ENCODE data around the gene DDX31.

DDX31 gene

GRCh38 chr9:132609184-132609583 is 60.6 kb downstream of the DDX31 start:
- H3K4me3 Mint-ChIP-seq = no peak overlapping the region
- no peak overlapping the region for H3K27ac Mint-ChIP-seq
- no peaks in the 10 kb centered on the region for H3K27me3 Mint-ChIP-seq
- H3K9me3 Mint-ChIP-seq (ENCODE audit: low read depth) = no peaks in the 10 kb centered on the region
- peaks cover 29% of the 10 kb centered on the region for H3K36me3 Mint-ChIP-seq
- H3K4me1 Mint-ChIP-seq (ENCODE audit: low read depth) = no peaks in the 10 kb centered on the region

DNA sequence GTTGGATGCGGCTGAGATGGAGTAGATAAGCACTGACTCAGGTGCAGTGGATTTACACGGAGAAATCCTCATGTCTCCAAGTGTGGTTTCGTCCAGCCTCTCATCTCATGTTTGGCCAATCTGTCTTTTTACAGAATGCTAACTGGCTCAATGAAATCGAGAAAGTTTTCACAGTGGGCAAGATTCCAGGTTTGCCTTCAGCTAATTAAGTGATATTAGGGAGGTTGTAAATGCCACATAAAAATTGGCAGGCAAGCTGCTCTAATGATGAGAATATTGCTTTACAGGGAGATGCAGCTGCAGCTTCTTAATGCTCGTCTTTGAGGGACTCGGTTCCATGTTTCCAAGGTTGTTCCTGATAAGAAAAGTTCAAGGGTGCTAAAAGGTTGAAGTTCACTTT is 63.7 kb downstream of the DDX31 start:
- peaks cover 36% of the 10 kb centered on the region for H3K36me3 Mint-ChIP-seq
- no peaks in the 10 kb centered on the region for H3K4me1 Mint-ChIP-seq (ENCODE audit: low read depth)
- H3K27ac Mint-ChIP-seq = no peak overlapping the region
- H3K27me3 Mint-ChIP-seq = no peaks in the 10 kb centered on the region
- no peak overlapping the region for H3K4me3 Mint-ChIP-seq
- no peaks in the 10 kb centered on the region for H3K9me3 Mint-ChIP-seq (ENCODE audit: low read depth)

GRCh38 chr9:132605387-132605786 is 64.4 kb downstream of the DDX31 start:
- Mint-ChIP-seq H3K9me3 (ENCODE audit: low read depth) (no peaks in the 10 kb centered on the region), H3K4me1 (ENCODE audit: low read depth) (no peaks in the 10 kb centered on the region), H3K27me3 (no peaks in the 10 kb centered on the region), H3K27ac (no peak overlapping the region), H3K36me3 (peaks cover 42% of the 10 kb centered on the region), H3K4me3 (no peak overlapping the region)

- Mint-ChIP-seq H3K4me3 (no peak overlapping the region), H3K27me3 (peaks cover 1% of the 10 kb centered on the region), H3K36me3 (peaks cover 41% of the 10 kb centered on the region), H3K27ac (no peak overlapping the region), H3K9me3 (ENCODE audit: low read depth) (no peaks in the 10 kb centered on the region), H3K4me1 (ENCODE audit: low read depth) (no peaks in the 10 kb centered on the region)
Observed at GRCh38 chr9:132602207-132602606, 67.6 kb downstream of the DDX31 start.

- no peak overlapping the region for H3K27ac Mint-ChIP-seq
- H3K36me3 Mint-ChIP-seq = peaks cover 47% of the 10 kb centered on the region
- H3K9me3 Mint-ChIP-seq (ENCODE audit: low read depth) = no peaks in the 10 kb centered on the region
- no peaks in the 10 kb centered on the region for H3K4me1 Mint-ChIP-seq (ENCODE audit: low read depth)
- H3K4me3 Mint-ChIP-seq = no peak overlapping the region
- peaks cover 5% of the 10 kb centered on the region for H3K27me3 Mint-ChIP-seq
Observed at GRCh38 chr9:132600326-132600984, 69.3 kb downstream of the DDX31 start.

- H3K36me3 Mint-ChIP-seq = peaks cover 38% of the 10 kb centered on the region
- H3K27me3 Mint-ChIP-seq = peaks cover 6% of the 10 kb centered on the region
- H3K4me1 Mint-ChIP-seq (ENCODE audit: low read depth) = no peaks in the 10 kb centered on the region
- no peak overlapping the region for H3K27ac Mint-ChIP-seq
- no peaks in the 10 kb centered on the region for H3K9me3 Mint-ChIP-seq (ENCODE audit: low read depth)
- no peak overlapping the region for H3K4me3 Mint-ChIP-seq
Observed at GRCh38 chr9:132597073-132597775, 72.6 kb downstream of the DDX31 start.

DNA sequence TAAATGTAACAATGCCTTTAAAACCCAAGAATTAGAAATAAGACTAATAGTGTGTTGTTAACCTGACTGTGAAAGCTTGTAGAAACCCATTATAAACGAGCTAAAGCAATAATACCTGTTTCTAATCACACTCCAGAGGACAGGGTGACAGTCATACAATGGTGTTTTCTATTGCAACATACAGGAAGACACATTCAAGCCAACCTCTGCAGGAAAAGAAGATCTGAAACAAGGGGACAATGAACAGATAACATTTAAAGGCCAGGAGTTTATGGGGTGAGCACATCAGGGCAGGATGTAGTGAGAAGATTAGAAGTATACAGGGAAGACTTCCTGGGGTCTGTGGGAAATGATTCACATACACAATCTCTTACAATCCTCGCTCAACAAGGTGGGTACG is 73.6 kb downstream of the DDX31 start:
- Mint-ChIP-seq H3K27ac (no peak overlapping the region), H3K27me3 (peaks cover 7% of the 10 kb centered on the region), H3K9me3 (ENCODE audit: low read depth) (no peaks in the 10 kb centered on the region), H3K36me3 (peaks cover 35% of the 10 kb centered on the region), H3K4me3 (no peak overlapping the region), H3K4me1 (ENCODE audit: low read depth) (peaks cover under 1% of the 10 kb centered on the region)

GRCh38 chr9:132595319-132595718 is 74.5 kb downstream of the DDX31 start:
- H3K4me1 Mint-ChIP-seq (ENCODE audit: low read depth) = peaks cover 2% of the 10 kb centered on the region
- no peaks in the 10 kb centered on the region for H3K9me3 Mint-ChIP-seq (ENCODE audit: low read depth)
- no peak overlapping the region for H3K4me3 Mint-ChIP-seq
- peaks cover 8% of the 10 kb centered on the region for H3K27me3 Mint-ChIP-seq
- H3K36me3 Mint-ChIP-seq = peaks cover 27% of the 10 kb centered on the region
- H3K27ac Mint-ChIP-seq = no peak overlapping the region

DNA sequence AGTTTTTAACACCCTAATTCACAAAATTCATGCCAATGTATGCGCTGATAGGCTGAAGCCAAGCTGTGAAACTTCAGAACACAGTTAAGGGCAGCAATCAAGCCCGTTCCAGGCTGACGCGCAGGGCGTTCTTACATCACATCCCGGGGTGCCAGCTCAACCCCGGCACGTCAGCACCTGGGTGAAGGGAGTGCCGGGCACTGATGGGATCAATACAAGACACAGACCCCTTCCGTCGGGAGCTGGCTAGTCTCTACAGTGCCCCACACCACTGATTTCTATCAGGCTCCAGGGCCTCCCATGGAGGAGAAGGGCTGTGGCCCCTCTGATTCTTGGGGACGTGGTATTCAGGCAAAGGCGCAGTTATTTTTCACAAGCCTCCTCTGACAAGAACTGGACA is 75.4 kb downstream of the DDX31 start:
- Mint-ChIP-seq H3K27ac (no peak overlapping the region), H3K9me3 (ENCODE audit: low read depth) (no peaks in the 10 kb centered on the region), H3K4me1 (ENCODE audit: low read depth) (peaks cover 2% of the 10 kb centered on the region), H3K27me3 (peaks cover 7% of the 10 kb centered on the region), H3K36me3 (peaks cover 25% of the 10 kb centered on the region), H3K4me3 (no peak overlapping the region)

DNA sequence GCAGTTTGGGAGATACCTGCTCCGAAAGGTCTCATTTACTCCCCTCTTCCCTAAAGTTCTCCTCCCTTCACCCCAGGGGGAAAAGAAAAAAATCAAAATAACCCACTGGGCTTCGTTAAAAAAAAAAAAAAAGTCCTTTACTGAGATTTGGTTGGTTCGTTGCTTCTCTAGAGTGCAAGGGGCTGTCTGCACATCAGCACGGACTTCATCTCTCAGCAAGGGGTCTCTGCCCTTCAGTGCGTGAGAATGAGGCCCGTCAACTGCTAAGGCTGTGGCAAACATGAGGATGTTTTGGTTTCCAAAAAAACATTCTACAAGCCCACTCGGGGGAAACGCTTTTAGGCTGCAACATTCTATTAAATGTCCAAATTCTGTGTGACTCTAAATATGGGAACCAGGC is 77.3 kb downstream of the DDX31 start:
- H3K9me3 Mint-ChIP-seq (ENCODE audit: low read depth) = no peaks in the 10 kb centered on the region
- peaks cover 7% of the 10 kb centered on the region for H3K4me1 Mint-ChIP-seq (ENCODE audit: low read depth)
- H3K27me3 Mint-ChIP-seq = peaks cover 13% of the 10 kb centered on the region
- H3K4me3 Mint-ChIP-seq = no peak overlapping the region
- no peak overlapping the region for H3K27ac Mint-ChIP-seq
- peaks cover 16% of the 10 kb centered on the region for H3K36me3 Mint-ChIP-seq

DNA sequence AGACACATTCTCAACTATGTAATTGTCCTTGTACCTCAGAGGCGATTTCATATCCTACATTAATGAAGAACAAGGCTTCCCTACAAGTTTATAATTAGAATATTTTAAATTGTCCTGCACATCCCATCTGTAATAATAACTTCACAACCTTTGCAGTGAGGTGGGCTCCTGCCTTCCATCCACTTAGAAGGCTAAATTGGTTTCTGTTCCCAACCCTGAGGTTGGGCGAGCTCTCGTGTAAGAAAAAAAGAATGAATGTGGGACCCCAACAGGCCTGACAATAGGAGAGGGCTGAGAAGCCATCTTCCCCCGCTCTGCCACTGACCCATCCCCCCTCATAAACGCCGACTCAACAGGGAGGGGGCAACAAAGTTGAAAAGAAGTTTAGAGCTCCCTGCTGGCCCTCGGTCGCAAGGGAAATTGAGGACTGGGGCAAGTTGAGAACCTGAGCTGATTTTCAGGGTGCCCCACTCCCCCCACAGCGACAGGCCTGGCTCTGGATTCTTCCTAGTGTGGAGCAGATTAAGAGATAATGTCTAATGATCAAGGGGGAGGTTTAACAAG is 78.0 kb downstream of the DDX31 start:
- Mint-ChIP-seq H3K4me1 (ENCODE audit: low read depth) (peaks cover 7% of the 10 kb centered on the region), H3K9me3 (ENCODE audit: low read depth) (no peaks in the 10 kb centered on the region), H3K27me3 (peaks cover 13% of the 10 kb centered on the region), H3K4me3 (no peak overlapping the region), H3K36me3 (peaks cover 16% of the 10 kb centered on the region), H3K27ac (no peak overlapping the region)

GRCh38 chr9:132591244-132591643 is 78.5 kb downstream of the DDX31 start:
- no peaks in the 10 kb centered on the region for H3K9me3 Mint-ChIP-seq (ENCODE audit: low read depth)
- peaks cover 12% of the 10 kb centered on the region for H3K27me3 Mint-ChIP-seq
- peaks cover 10% of the 10 kb centered on the region for H3K4me1 Mint-ChIP-seq (ENCODE audit: low read depth)
- peaks cover 11% of the 10 kb centered on the region for H3K36me3 Mint-ChIP-seq
- H3K27ac Mint-ChIP-seq = no peak overlapping the region
- no peak overlapping the region for H3K4me3 Mint-ChIP-seq

DNA sequence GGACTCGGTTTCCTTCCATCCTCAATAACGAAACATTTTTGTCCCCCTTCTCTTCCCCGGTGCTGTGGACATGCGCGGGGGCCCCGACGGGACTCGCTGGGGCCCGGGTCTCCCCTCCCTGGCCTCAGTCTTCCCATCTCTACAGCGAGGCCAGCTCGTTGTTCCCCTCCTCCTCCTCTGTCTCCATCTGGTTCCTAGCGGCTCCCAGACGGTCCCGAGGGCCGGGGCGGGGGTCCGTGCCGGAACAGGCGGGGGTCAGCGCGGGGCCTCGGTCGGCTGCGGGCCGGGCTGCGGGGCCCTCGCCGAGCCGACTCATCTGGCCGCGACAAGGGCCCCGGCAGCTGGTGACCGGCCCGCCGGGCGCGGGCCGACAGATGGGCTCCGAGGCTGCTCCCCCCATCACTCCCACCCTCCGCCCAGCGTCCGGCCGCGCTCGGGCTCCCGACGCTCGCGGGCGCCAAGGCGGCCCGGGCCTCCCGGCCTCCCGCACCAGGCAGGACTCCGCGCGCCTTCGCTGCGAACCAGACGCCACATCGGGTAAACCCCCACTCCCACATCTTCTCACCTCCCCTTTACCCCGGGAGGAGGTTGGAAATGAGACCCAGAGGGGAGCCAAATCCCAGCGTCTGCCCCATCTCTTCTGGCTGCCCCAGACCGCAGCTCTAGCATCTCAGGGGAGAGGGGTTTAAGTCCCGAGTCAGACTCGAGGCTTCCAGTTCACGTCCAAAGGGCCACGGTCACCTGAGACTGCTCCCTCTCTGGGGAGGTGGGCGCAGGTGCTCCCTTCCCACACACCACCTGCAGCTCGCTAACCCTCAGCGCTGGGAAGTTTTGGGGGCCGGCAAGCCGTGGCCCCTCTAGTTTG is 79.2 kb downstream of the DDX31 start:
- H3K4me3 Mint-ChIP-seq = no peak overlapping the region
- H3K36me3 Mint-ChIP-seq = peaks cover 5% of the 10 kb centered on the region
- no peak overlapping the region for H3K27ac Mint-ChIP-seq
- H3K27me3 Mint-ChIP-seq = peaks cover 18% of the 10 kb centered on the region
- H3K4me1 Mint-ChIP-seq (ENCODE audit: low read depth) = peaks cover 12% of the 10 kb centered on the region
- H3K9me3 Mint-ChIP-seq (ENCODE audit: low read depth) = no peaks in the 10 kb centered on the region

DNA sequence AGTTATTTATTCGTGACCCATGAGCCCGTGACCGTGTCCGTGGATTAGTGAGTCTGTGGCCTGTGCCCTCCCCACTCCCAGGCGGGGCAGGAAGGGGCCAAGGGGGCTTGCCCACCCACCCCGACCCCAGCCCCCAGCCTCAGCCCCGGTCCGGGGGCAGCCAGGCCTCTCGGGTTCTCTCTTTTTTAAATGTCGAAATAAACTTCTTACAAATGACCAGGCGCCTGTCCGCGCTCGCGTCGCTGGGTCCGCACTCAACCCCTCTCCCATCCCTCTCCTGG is 79.8 kb downstream of the DDX31 start:
- no peak overlapping the region for H3K4me3 Mint-ChIP-seq
- H3K27me3 Mint-ChIP-seq = peaks cover 20% of the 10 kb centered on the region
- H3K27ac Mint-ChIP-seq = no peak overlapping the region
- peaks cover 12% of the 10 kb centered on the region for H3K4me1 Mint-ChIP-seq (ENCODE audit: low read depth)
- no peaks in the 10 kb centered on the region for H3K9me3 Mint-ChIP-seq (ENCODE audit: low read depth)
- H3K36me3 Mint-ChIP-seq = peaks cover 5% of the 10 kb centered on the region
